Heart right ventricle (tissue), 16 donors: Measurements from ENCODE around the gene TMEM72. TPM values are rescaled to one million over a fixed set of nuclear protein-coding genes. Genes with fewer than 3 reads are reported as not detected.

ENCODE experiments used
- ATAC-seq, 8 donors: fragments of 200-7000 bp; cut with Tn5 transposase; one replicate each; pipeline ENCODE4 v1.9.1; 2020; ENCODE audit warnings: mild to moderate bottlenecking in 8 of 8, moderate library complexity in 8 of 8, moderate number of reproducible peaks in 1 of 8
- DNase-seq, 2 donors: peaks; one replicate each; pipeline ENCODE4 v3.0.0-alpha.2; 2020
- H3K27ac ChIP-seq, 10 donors: fragments of 200-600 bp; sonication (generic) in 2 of 10; one replicate each; pipeline versions ENCODE4 v1.5.0 to v1.8.0; 2020 to 2022; ENCODE audit warnings: mild to moderate bottlenecking in 3 of 10
- H3K27me3 ChIP-seq, 7 donors: fragments of 200-600 bp; one replicate each; pipeline ENCODE4 v1.8.0; 2021 to 2022; ENCODE audit warnings: mild to moderate bottlenecking in 2 of 7
- H3K36me3 ChIP-seq, 9 donors: fragments of 200-600 bp; sonication (generic) in 1 of 9; one replicate each; pipeline versions ENCODE4 v1.5.0 to v1.8.0; 2020 to 2022; ENCODE audit warnings: mild to moderate bottlenecking in 2 of 9
- H3K4me1 ChIP-seq, 9 donors: fragments of 200-600 bp; sonication (generic) in 1 of 9; one replicate each; pipeline versions ENCODE4 v1.5.0 to v1.8.0; 2020 to 2022; ENCODE audit warnings: mild to moderate bottlenecking in 4 of 9
- H3K4me3 ChIP-seq, 10 donors: fragments of 200-600 bp; sonication (generic) in 2 of 10; one replicate each; pipeline versions ENCODE4 v1.5.0 to v1.8.0; 2020 to 2022; ENCODE audit warnings: mild to moderate bottlenecking in 7 of 10, moderate library complexity in 2 of 10
- H3K9me3 ChIP-seq, 11 donors: fragments of 200-600 bp in 10 of 11; sonication (generic) in 2 of 11; one replicate each; pipeline versions ENCODE4 v1.5.0 to v1.8.0; 2013 to 2022; ENCODE audit warnings: mild to moderate bottlenecking in 2 of 11, control low read depth in 1 of 11, moderate library complexity in 1 of 11
- CTCF ChIP-seq, 9 donors: fragments of 200-600 bp; sonication (generic) in 2 of 9; IDR thresholded peaks; one replicate each; pipeline versions ENCODE4 v1.5.0 to v1.8.0; 2021 to 2022; ENCODE audit warnings: antibody characterized with exemption in 9 of 9, mild to moderate bottlenecking in 5 of 9, moderate library complexity in 1 of 9
- WGBS, 2 donors: extraction: QIAGEN DNeasy Blood & Tissue Kit; methylation state at CpG; one replicate each; pipeline ENCODE4 v1.1.7; 2013; ENCODE audit warnings: inconsistent platforms in 1 of 2; 5-methylcytosine and 5-hydroxymethylcytosine counted together
- intact Hi-C, 10 donors: fragments of 100-400 bp; cut with DNase I; formaldehyde crosslinking; loops; one replicate each; pipeline versions ENCODE4 v1.11.1 to v1.14.2; 2022
- polyA plus RNA-seq, 2 donors: library from polyadenylated mRNA; stranded (reverse); fragments of 200-250 nt; gene quantifications; one replicate each; pipeline ENCODE4 v1.2.3, GENCODE V29; 2013
- total RNA-seq, 10 donors: library from RNA; stranded (reverse); fragmentation: NEBNext Ultra II Directional in 3 of 10; extraction: Animal tissue kit (Norgen Biotek cat#: 25700) in 3 of 10; gene quantifications; one replicate each; pipeline versions ENCODE4 v1.2.1 to v1.2.4, GENCODE V29; 2021 to 2023
- donor health status: Arrhythmogenic right ventricular cardiomyopathy.
- donor health status: ischemic (EF 13 %, LVEDD 7.1; RV severe dilation, severe dysfunction).
- donor health status: healthy with polysubstance abuse.
- donor health status: DM: no; HTN: yes; CAD: no.
- donor health status: DM: no; HTN: no; CAD: no.
- donor health status: ischemic (EF 25% LVEDD 6.9; RV normal size, moderate dysfunction).
- donor health status: ischemic (EF 25% LVEDD 5.7; RV mildly dilated, moderate dysfunction).
- donor health status: healthy.
- donor health status: DM: yes; HTN: yes; CAD: no.
- donor health status: Ischemic cardiomyopathy.
- donor health status: ischemic (EF 35%, LVEDD 5.7; RV mildly dilated, moderate dysfunction).
- donor health status: nonischemic (EF 11% LVEDD 7.7; RV severe dilation, severe dysfunction).
- donor health status: DM: yes; HTN: yes; CAD: no.
- donor health status: PGD.
- donor health status: ischemic (EF 29% LVEDD 5.4; RV normal size, mild dysfunction).
- donor health status: nonischemic (EF 23%, LVEDD 6.1; RV moderate dilation, normal function).

The TMEM72 gene
- total and polyA plus RNA-seq, 12 donors: 0.17 to 0.22 TPM; not detected in 10

DNA sequence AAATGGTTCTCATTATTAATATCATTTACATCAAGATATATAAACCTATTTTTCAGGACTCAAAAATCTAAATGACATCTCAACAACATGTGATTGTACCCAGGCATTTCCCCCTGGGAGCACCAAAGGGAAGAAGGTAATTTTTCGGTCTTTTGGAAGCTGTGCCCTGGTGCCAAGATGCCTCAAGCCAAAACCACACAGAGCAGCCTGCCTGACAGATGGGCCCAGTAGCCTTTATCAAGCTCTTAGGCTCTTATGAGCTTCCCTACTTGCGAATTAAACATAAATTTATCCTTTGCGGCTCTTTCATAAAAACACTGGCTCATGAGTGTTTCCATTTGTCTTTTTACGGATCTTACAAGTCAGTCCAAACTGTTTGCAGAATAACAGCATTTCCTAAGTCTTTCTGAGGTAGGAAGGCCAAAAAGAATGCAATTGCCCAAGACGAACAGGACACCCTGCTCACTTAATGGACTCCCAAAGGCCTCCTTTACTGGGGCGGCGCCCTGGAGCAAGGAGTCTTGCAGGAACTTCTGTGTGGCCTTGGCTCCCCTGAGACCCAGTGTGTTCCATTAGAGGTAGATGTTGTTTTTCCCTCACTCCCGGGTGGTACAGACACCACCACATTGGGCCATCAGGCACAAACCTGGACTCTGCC is 44.4 kb downstream of the TMEM72 start:
- no peak for TF ChIP-seq CTCF (IDR thresholded peaks at IDR 0.05)
- WGBS, 2 donors: 74 to 85% methylated on average over 8 of the region's 8 CpGs
- peak in 1 of 2 donors; percentile 6 for DNase-seq
- Histone ChIP-seq H3K4me1 (peaks cover 4 to 74% (median 66%) of the 10 kb centered on the region in 9 donors), H3K27ac (peak overlapping the region in 8 of 10 donors; percentile 10 to 98 (median 52)), H3K4me3 (no peak overlapping the region), H3K27me3 (no peaks in the 10 kb centered on the region), H3K36me3 (peaks cover 0 to 27% (median 6%) of the 10 kb centered on the region in 9 donors), H3K9me3 (peaks cover 0 to 6% (median 0%) of the 10 kb centered on the region in 11 donors)
- peak in 1 of 8 donors; percentile 1 for ATAC-seq
- intact Hi-C loops: loop anchor here in 1 of 10 donors (2.0 kb wide), 1 partner anchor 77 kb away; no protein-coding TSS in a partner anchor

DNA sequence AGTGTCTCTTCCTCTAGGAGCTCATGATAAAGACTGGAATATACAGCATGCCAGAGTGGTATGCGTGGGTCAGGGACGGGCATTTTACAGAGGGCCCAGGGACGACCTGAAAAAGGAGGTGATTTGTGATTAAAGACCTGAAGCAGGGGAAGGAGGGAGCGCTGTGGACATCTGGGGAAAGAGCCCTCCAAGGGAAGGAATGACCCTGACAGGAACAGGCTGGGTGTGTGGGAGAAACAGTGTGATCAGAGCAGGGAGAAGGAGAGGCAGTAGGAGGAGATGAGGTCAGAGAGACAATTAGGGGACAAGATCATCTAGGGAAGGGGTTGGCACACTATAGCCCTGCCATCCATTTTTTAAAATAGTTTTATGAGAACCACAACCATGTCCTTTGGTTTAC is 45.1 kb downstream of the TMEM72 start:
- H3K4me1 ChIP-seq: peaks cover 7 to 78% (median 66%) of the 10 kb centered on the region in 9 donors
- H3K36me3 ChIP-seq: peaks cover 0 to 27% (median 6%) of the 10 kb centered on the region in 9 donors
- H3K4me3 ChIP-seq: no peak overlapping the region
- DNase-seq: peak in 1 of 2 donors; percentile 2
- ATAC-seq: no peak
- H3K27ac ChIP-seq: peak overlapping the region in 7 of 10 donors; percentile 10 to 98 (median 53)
- intact Hi-C loops: loop anchor here in 1 of 10 donors (2.0 kb wide), 1 partner anchor 77 kb away; no protein-coding TSS in a partner anchor
- 87 to 89% methylated on average over 4 of the region's 4 CpGs for WGBS, 2 donors
- TF ChIP-seq CTCF (IDR thresholded peaks at IDR 0.05): no peak
- peaks cover 0 to 6% (median 0%) of the 10 kb centered on the region in 11 donors for H3K9me3 ChIP-seq
- H3K27me3 ChIP-seq: no peaks in the 10 kb centered on the region

DNA sequence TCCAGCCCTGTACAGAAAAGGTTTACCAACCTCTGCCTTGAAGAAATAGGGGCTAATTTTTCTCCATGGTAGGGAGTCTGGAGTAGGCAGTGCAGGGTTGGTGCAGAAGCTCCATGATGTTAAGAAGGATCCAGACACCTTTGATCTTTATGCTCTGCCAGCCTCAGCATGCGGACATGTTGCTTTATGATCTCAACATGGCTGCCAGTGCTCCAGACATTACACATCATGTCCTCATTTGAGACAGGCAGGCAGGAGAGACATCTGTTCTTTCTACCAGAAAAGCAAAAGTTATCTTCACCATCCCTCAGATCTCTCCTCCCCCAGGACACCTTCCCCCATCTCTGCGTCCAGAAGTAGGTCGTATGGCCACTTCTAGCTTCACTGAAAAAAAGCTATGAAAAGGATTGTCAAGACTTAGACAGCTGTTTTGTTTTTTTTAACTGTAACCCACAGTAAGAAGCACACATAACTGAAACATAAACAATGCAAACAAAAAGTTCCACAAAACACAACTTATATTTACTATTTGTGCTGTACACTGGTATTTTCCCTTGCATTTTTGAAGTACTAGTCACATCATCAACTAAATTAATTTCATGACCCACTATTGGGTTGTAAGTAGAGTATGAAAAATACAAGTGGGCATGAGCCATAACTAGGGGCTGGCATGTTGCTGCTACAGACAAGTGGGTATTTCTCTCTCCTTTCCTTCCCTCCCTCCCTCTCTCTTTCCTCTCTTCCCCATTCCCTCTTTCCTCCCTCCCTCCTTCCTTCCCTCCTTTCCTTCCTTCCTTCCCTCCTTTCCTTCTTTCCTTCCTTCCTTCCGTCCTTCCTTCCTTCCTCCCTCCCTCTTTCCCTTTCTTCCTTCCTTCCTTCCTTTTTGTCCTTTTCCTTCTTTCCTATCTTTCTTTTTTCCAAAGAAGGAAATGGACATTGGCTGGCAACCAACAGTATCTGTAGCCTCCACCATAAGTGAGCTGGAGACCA is 45.9 kb downstream of the TMEM72 start:
- H3K27ac ChIP-seq: peak overlapping the region in 9 of 10 donors; percentile 89 to 98 (median 94)
- peaks cover 0 to 27% (median 6%) of the 10 kb centered on the region in 9 donors for H3K36me3 ChIP-seq
- 92 to 95% methylated on average over 4 of the region's 4 CpGs for WGBS, 2 donors
- no peaks in the 10 kb centered on the region for H3K27me3 ChIP-seq
- DNase-seq (peak in 1 of 2 donors; percentile 3), ATAC-seq (no peak)
- H3K4me3 ChIP-seq: no peak overlapping the region
- intact Hi-C loops: loop anchor here in 1 of 10 donors (2.0 kb wide), 1 partner anchor 78 kb away; no protein-coding TSS in a partner anchor
- no peak for TF ChIP-seq CTCF (IDR thresholded peaks at IDR 0.05)
- peaks cover 0 to 6% (median 0%) of the 10 kb centered on the region in 11 donors for H3K9me3 ChIP-seq
- H3K4me1 ChIP-seq: peaks cover 7 to 81% (median 70%) of the 10 kb centered on the region in 9 donors
